Naive thymus-derived CD8-positive, alpha-beta T cell (primary cell): ENCODE results near the gene FEZ2. TPM values are rescaled to one million over a fixed set of nuclear protein-coding genes. Genes with fewer than 3 reads are reported as not detected.
A peak's percentile ranks its signal among the peaks of the same experiment; 100 is the strongest.

Source experiments
- ATAC-seq, 2 donors: fragments of 150-1000 bp; cut with Tn5 transposase in 1 of 2; sonication (Bioruptor Pico), chemical (Tn5 transposase) in 1 of 2; 1 replicate in 1 of 2; 2 replicates in 1 of 2; pipeline ENCODE4 v1.10.0; 2021; ENCODE audit warnings: mild to moderate bottlenecking in 2 of 2, moderate library complexity in 2 of 2
- POLR2A ChIA-PET: fragments of 350-600 bp; sonication (Branson Sonifier 250); formaldehyde crosslinking; loops from one replicate; lab custom pipeline; 2021; ENCODE audit warnings: antibody characterized with exemption; lab: Charles Lee
- DNase-seq, 10 donors: peaks; one replicate each; pipeline versions ENCODE4 v3.0.0 to v3.0.0-alpha.2; 2020 to 2022
- H3K27ac Mint-ChIP-seq, 10 donors: one replicate each; pipeline ENCODE4 v1.8.0; 2020 to 2022; ENCODE audit warnings: mild to moderate bottlenecking in 10 of 10, mixed read lengths in 10 of 10, moderate library complexity in 4 of 10, inconsistent platforms in 1 of 10
- H3K27me3 Mint-ChIP-seq, 5 donors: one replicate each; pipeline ENCODE4 v1.8.0; 2021 to 2022; ENCODE audit warnings: mixed read lengths in 5 of 5
- H3K36me3 Mint-ChIP-seq, 3 donors: one replicate each; pipeline ENCODE4 v1.8.0; 2020 to 2022; ENCODE audit warnings: mixed read lengths in 3 of 3, mild to moderate bottlenecking in 2 of 3, inconsistent platforms in 1 of 3
- H3K4me1 Mint-ChIP-seq, 4 donors: one replicate each; pipeline ENCODE4 v1.8.0; 2021 to 2022; ENCODE audit warnings: mixed read lengths in 4 of 4
- H3K4me3 Mint-ChIP-seq, 10 donors: one replicate each; pipeline ENCODE4 v1.8.0; 2020 to 2022; ENCODE audit warnings: mild to moderate bottlenecking in 10 of 10, mixed read lengths in 10 of 10, moderate library complexity in 6 of 10, inconsistent platforms in 1 of 10
- H3K9me3 Mint-ChIP-seq, 9 donors: one replicate each; pipeline ENCODE4 v1.8.0; 2020 to 2022; ENCODE audit warnings: mixed read lengths in 9 of 9, mild to moderate bottlenecking in 3 of 9, inconsistent platforms in 1 of 9, moderate library complexity in 1 of 9
- polyA plus RNA-seq, 3 donors: library from polyadenylated mRNA; unstranded; fragments of 300-500 nt; fragmentation: Illumina TruSeq; gene quantifications; one replicate each; pipeline ENCODE4 v1.2.3, GENCODE V29; 2021
- total RNA-seq, 8 experiments: library from RNA in 2 of 8; stranded (reverse) in 2 of 8; gene quantifications; one replicate each; pipeline ENCODE4 v1.2.3 and lab custom pipeline; 2021 to 2026

Gene FEZ2
- total and polyA plus RNA-seq, 5 experiments from 2014 or later, result 1.5 to 15.2 (median 2.1) TPM

DNA sequence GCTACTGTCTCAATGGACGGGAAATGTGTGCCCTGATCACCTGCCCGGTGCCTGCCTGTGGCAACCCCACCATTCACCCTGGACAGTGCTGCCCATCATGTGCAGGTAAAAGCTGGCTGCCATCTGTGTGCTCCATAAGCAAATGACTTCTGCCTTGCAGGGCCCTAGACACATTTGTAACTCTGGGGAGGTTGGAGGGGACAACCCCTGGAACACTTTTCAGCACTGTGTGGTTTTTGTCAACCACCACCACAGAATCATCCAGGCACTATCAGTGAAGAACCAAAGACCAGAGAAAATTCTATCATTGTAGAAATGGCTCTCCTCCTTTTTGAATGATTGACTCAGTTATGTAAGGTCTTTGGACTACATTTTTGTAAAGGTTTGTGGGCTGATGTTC lies 84.3 kb downstream of the FEZ2 start:
- ATAC-seq (no peak), DNase-seq (no peak)
- no peak overlapping the region for H3K27ac Mint-ChIP-seq
- POLR2A ChIA-PET, result no interaction called here
- no peaks in the 10 kb centered on the region for H3K4me1 Mint-ChIP-seq
- H3K36me3 Mint-ChIP-seq, result peaks cover 0 to 2% (median 2%) of the 10 kb centered on the region in 3 donors
- peaks cover 0 to 7% (median 0%) of the 10 kb centered on the region in 9 donors for H3K9me3 Mint-ChIP-seq
- no peaks in the 10 kb centered on the region for H3K27me3 Mint-ChIP-seq
- no peak overlapping the region for H3K4me3 Mint-ChIP-seq

DNA sequence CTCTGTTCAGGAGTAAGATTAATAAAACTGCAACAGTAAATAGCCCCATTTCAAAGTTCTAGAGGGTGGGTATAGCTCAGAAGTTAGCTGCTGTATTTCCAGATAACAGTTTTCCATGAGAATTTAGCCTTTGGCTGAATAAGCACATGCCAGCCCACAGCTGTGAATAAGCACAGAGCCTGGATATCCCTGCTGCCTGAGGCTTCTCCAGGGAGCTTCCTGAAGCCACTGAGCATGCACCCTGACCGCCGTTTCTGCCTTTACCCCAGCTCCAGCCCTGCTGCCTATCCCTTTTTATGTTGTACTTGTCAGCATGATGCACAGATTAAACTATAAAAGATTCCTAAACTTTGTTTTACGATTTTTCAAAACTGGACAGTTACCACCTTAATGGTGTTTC lies 85.3 kb downstream of the FEZ2 start:
- no peak overlapping the region for H3K4me3 Mint-ChIP-seq

DNA sequence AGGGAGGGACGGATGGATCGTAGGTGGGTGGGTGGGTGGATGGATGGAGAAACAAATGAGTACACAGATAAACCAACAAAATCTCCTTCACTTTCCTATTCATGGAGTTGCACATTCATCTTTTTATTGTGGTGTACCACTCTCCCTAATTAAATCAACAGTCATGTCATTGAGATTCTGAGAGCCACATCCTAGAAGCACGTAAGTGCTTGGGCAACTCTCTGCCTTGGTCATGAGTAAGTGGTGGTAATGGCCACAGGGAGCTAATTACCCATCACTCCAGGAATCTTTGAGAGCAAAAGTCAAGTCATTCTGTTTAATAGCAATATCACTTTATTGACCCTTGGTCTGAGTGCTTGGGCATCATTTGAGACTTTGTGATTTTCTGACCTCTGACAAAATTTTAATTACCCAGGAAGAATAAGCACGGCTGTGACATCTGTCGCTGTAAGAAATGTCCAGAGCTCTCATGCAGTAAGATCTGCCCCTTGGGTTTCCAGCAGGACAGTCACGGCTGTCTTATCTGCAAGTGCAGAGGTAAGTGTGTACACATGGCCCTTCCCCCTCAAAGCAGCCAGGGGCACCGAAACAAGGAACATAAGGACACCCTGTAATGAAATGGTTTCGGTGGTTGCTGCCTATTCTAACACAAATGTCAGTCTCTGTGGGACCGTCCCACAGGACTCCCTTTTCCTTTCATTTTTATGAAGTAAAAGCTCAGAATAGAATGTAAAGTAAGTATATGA lies 85.9 kb downstream of the FEZ2 start:
- POLR2A ChIA-PET, result no interaction called here
- DNase-seq (no peak), ATAC-seq (no peak)
- peaks cover 0 to 2% (median 2%) of the 10 kb centered on the region in 3 donors for H3K36me3 Mint-ChIP-seq
- H3K4me3 Mint-ChIP-seq, result no peak overlapping the region
- no peaks in the 10 kb centered on the region for H3K27me3 Mint-ChIP-seq
- no peak overlapping the region for H3K27ac Mint-ChIP-seq
- H3K4me1 Mint-ChIP-seq, result no peaks in the 10 kb centered on the region
- H3K9me3 Mint-ChIP-seq, result peaks cover 0 to 7% (median 0%) of the 10 kb centered on the region in 9 donors

More for the DNA sequence above, 85.3 kb downstream of the FEZ2 start:
- peaks cover 0 to 7% (median 0%) of the 10 kb centered on the region in 9 donors for H3K9me3 Mint-ChIP-seq
- H3K27ac Mint-ChIP-seq, result no peak overlapping the region
- H3K4me1 Mint-ChIP-seq, result no peaks in the 10 kb centered on the region
- no peaks in the 10 kb centered on the region for H3K27me3 Mint-ChIP-seq
- POLR2A ChIA-PET, result no interaction called here
- ATAC-seq (no peak), DNase-seq (no peak)
- H3K36me3 Mint-ChIP-seq, result peaks cover 0 to 2% (median 2%) of the 10 kb centered on the region in 3 donors

DNA sequence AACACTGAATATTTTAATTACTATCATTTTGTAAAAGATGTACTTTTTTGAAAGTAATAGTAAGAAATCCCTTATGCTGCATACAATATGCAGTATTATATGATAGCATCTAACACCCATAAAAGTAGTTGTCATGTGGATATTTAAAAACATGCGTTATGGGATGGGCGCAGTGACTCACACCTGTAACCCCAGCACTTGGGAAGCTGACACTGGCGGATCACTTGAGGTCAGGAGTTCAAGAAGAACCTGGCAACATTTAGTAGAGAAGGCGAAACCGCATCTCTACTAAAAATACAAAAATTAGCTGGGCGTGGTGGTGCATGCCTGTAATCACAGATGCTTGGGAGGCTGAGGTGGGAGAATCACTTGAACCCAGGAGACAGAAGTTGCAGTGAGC lies 88.9 kb downstream of the FEZ2 start:
- H3K27me3 Mint-ChIP-seq, result no peaks in the 10 kb centered on the region
- DNase-seq (no peak), ATAC-seq (no peak)
- no peak overlapping the region for H3K4me3 Mint-ChIP-seq
- no peaks in the 10 kb centered on the region for H3K4me1 Mint-ChIP-seq
- H3K9me3 Mint-ChIP-seq, result no peaks in the 10 kb centered on the region
- H3K36me3 Mint-ChIP-seq, result peaks cover 0 to 2% (median 0%) of the 10 kb centered on the region in 3 donors
- no peak overlapping the region for H3K27ac Mint-ChIP-seq
- POLR2A ChIA-PET, result no interaction called here

DNA sequence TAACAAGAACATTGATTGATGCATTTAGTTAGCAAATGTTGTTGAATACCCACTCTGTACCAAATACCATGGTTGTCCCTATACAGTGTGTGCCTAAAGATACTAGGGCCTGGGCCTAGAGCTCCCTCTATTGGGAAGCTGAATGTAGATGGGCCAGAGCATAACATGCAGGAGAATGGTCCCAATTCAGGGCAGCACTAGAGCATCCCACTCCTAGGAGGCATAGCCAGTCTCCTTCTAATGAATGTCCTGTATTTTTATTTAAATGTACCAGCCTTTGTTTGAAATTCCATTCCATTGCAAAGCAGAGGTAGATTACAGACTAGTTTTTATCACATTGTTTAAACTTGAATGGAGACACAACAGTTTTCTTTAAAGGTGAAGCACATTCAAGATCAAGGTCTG lies 90.6 kb downstream of the FEZ2 start:
- H3K4me1 Mint-ChIP-seq, result no peaks in the 10 kb centered on the region
- DNase-seq (peak in 4 of 10 donors; percentile 6 to 24 (median 11)), ATAC-seq (peak; percentile 51 to 58)
- POLR2A ChIA-PET, result no interaction called here
- no peaks in the 10 kb centered on the region for H3K9me3 Mint-ChIP-seq
- H3K4me3 Mint-ChIP-seq, result no peak overlapping the region
- H3K36me3 Mint-ChIP-seq, result peaks cover 0 to 2% (median 0%) of the 10 kb centered on the region in 3 donors
- no peaks in the 10 kb centered on the region for H3K27me3 Mint-ChIP-seq
- H3K27ac Mint-ChIP-seq, result no peak overlapping the region

Other genes starting within 250 kb of the FEZ2 start
- gene CRIM1, start 242.4 kb downstream of the FEZ2 start, total RNA-seq, result 1 to 10 TPM in 1 of 2 experiments, under 1 TPM in 1; 0.88 to 2.0 TPM
- gene CRIM1, start 242.4 kb downstream of the FEZ2 start, polyA plus RNA-seq, result 1 to 10 TPM in 1 of 3 donors, under 1 TPM in 2; 0.12 to 1.3 (median 0.38) TPM
- not detected for gene VIT, start 98.5 kb upstream of the FEZ2 start, total RNA-seq
- under 1 TPM in 1 of 3 donors, not detected in 2; 0.50 TPM for gene VIT, start 98.5 kb upstream of the FEZ2 start, polyA plus RNA-seq